PFSK-1 (cell line): ENCODE measurements around the gene CHMP3.

Experiments
- FOXP2 ChIP-seq: optimal IDR thresholded peaks from 2 replicates; pipeline ENCODE3; 2011; ENCODE audit warnings: borderline replicate concordance, control low read depth, inconsistent platforms; ENCODE audit not compliant: insufficient read depth; ENCODE audit errors: extremely low read length, extremely low read depth
- POLR2AphosphoS5 ChIP-seq: IDR thresholded peaks from 2 replicates; pipeline ENCODE4 v1.6.1; 2012; ENCODE audit warnings: low read depth, mild to moderate bottlenecking, control low read depth, low read length, moderate library complexity
- REST ChIP-seq, 2 experiments: IDR thresholded peaks; 2 replicates each; pipeline versions ENCODE4 v1.6.1 to v1.8.0; 2011 to 2012; ENCODE audit warnings: low read depth in 2 of 2, low read length in 2 of 2, control low read depth in 1 of 2, inconsistent platforms in 1 of 2, mild to moderate bottlenecking in 1 of 2, moderate library complexity in 1 of 2; ENCODE audit not compliant: insufficient read depth in 1 of 2
- SIN3A ChIP-seq: IDR thresholded peaks from 2 replicates; pipeline ENCODE4 v1.6.1; 2012; ENCODE audit warnings: mild to moderate bottlenecking, low read length, moderate library complexity, borderline replicate concordance; ENCODE audit not compliant: insufficient read depth
- TAF1 ChIP-seq: IDR thresholded peaks from 2 replicates; pipeline ENCODE4 v1.6.1; 2012; ENCODE audit warnings: low read length, control low read depth, borderline replicate concordance; ENCODE audit not compliant: insufficient read depth

DNA sequence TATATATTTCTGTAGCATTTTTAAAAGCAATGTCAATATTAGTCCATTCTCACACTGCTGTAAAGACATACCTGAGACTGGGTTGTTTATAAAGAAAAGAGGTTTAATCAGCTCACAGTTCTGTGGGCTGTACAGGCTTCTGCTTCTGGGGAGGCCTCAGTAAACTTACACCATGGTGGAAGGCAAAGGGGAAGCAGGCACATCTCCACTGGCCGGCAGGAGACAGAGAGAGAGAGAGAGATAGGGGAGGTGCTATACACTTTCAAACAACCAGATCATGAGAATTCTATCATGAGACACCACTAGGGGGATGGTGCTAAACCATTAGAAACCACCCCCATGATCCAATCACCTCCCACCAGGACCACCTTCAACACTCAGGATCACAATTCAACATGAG lies 43.1 kb downstream of the CHMP3 start:
- TF ChIP-seq TAF1 = no peak
- TF ChIP-seq REST (IDR thresholded peaks at IDR 0.05; ENCODE audit: insufficient read depth in 1 of 2, low read depth in 2 of 2, low read length in 2 of 2) = no peak
- TF ChIP-seq FOXP2 = no peak
- TF ChIP-seq POLR2AphosphoS5 = no peak
- TF ChIP-seq SIN3A = no peak
